GM19372 (cell line): ENCODE data around the gene GAS6.
"Not testable (repeated sequence)": the region's sequence is repeated elsewhere in the genome, so short reads cannot be mapped to it uniquely, and the experiment has no call there.

Experiments used
- ATAC-seq: cut with Tn5 transposase; IDR thresholded peaks from one replicate; pipeline ENCODE4 v1.9.1; 2021; ENCODE audit warnings: mild to moderate bottlenecking, low read depth, moderate library complexity; ENCODE audit not compliant: unreplicated experiment

Gene GAS6

DNA sequence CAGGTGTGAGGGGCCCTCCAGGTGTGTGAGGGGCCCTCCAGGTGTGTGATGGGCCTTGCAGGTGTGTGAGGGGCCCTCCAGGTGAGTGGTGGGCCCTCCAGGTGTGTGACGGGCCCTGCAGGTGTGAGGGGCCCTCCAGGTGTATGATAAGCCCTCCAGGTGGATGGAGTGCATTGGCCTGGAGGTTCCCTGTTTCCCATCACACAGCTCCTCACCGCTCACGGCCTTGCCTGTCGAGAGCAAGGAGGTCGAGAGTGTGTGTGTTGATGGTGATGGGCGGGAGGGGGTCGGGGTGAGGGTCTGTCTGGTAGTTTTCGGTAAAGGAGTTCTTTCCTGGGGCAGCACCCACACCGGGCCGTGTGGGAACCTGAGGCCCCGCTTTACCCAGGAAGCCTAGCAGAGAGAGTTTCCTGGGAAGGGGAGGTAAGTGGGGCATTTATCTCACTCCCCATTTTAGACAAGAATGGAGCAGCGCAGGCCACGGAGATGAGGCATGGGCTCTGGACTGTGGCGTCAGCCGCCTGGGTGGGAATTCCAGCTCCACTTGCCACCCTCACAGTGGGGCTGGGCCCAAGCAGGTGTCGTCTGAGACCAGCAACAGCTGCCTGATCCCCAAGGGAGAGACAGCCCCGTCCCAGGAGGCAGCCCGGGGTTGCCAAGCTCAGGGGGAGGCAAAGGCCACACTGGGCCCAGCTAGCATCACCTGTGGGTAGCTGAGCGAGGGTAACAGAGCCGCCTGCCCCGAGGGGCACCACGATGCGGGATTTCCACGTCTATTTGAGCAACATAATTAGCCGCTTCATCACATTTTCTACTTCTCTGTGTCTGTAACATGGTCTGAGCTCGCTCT, 10.9 kb upstream of the GAS6 start:
- no peak for ATAC-seq

DNA sequence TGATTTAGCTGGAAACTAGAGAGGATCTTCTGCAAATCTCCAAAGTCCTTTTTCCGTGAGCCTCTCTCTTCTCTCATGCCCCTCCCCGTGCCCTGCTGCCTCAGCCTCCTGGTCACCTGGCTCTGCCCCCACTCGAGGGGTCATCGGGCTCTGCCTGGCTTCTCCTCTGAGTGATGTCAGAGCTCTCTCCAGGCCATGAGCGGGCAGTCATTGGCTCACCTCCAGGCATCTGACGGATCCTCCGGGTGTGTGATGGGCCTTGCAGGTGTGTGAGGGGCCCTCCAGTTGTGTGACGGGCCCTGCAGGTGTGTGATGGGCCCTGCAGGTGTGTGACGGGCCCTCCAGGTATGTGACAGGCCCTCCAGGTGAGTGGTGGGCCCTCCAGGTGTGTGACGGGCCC, 10.3 kb upstream of the GAS6 start:
- no peak for ATAC-seq

DNA sequence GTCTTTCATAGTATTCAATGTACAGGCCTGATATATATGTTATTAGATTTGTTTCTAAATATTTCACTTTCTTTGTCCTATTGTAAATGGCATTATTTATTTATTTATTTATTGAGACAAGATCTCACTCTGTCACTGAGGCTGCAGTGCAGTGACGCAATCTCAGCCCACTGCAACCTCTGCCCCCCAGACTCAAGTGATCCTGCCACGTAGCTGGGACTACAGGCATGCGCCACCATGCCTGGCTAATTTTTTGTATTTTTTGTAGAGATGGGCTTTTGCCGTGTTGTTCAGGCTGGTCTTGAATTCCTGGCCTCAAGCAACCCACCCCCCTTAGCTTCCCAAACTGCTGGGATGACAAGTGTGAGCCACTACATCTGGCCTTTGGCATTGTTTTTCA, 5.4 kb upstream of the GAS6 start:
- no peak for ATAC-seq

DNA sequence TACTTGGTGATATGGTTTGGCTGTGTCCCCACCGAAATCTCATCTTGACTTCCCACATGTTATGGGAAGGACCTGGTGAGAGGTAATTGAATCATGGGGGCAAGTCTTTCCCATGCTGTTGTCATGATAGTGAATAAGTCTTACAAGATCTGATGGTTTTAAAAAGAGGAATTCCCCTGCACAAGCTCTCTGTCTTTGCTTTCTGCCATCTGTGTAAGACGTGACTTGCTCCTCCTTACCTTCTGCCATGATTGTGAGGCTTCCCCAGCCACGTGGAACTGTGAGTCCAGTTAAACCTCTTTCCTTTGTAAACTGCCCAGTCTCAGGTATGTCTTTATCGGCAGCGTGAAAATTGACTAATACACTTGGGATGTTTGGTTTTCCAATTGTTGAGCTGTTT, 4.0 kb upstream of the GAS6 start:
- ATAC-seq: not testable (repeated sequence)

DNA sequence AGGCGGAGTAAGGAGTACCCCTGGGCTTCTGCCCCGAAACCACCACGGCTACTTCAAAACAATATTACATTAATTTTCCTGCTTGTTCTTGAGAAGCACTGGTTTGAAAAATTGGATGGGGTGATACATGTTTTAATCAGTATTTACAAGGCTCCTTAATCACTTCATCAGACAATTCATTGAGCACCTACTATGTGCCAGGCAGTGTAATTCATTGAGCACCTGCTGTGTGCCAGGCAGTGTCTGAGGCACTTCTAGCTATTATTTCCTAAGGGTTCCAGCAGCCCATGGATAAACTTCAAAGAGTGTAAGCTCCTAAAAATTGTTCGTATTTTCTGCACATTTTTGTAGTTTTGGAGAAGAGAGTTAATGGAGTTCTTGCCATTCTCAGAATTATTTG, 1.6 kb upstream of the GAS6 start:
- ATAC-seq: no peak

DNA sequence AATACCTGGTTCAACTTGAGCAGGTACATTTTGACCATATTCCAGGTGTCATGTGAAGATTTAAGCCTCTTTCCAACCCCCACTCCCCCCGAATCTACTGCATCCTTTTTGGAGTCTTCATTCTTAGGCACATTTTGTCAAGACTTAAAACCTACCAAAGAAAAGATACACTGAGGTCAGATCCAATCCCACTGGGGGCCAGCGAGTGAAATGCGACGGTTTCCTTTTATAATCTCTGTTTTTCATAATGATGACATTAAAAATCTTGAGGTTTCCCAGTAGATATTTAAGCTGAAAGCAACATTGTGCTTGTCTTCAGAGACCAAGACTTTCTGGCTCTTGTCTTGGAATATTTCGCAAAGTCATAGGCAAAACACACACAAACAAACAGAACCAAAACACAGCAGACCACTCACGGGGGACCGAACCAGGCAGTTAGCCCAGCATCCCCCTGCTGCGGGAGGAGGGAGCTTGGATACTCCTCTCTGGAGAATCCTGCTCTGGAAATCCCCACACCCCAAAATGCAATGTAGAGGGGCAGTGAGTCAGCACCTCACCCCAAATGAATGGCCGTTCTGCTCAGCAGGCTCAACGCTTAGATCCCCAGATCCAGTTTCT, 506 bp upstream of the GAS6 start:
- no peak for ATAC-seq

DNA sequence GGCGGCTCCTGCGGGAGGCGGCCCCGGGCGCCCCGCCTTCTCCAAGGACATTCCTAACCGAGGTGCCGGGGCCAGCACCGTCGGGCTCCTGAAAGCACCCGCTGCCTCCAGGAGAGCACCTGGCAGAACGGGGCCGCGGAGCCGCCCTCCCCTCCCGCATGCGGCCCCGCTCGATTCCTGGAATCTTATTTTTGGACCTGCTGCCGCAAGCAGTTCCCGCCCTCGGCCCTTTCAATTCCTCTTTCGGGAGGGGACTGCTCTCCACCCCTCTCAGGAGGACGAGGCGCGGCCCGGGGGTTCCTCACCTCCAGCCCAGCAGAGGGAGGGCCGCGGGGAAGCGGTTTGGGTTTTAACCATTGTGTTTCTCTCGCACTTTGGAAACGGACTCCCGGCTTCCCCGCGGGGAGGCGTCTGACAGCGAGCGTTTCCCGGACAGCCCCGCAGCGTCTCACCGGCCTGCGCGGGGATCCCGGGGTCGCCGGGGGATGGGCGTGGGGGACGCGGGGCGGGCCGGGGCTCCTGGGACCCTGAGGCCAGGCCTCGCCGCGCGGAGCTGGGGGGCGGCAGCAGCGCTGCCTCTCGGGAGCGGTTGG, 849 bp downstream of the GAS6 start:
- ATAC-seq: peak; percentile 50

DNA sequence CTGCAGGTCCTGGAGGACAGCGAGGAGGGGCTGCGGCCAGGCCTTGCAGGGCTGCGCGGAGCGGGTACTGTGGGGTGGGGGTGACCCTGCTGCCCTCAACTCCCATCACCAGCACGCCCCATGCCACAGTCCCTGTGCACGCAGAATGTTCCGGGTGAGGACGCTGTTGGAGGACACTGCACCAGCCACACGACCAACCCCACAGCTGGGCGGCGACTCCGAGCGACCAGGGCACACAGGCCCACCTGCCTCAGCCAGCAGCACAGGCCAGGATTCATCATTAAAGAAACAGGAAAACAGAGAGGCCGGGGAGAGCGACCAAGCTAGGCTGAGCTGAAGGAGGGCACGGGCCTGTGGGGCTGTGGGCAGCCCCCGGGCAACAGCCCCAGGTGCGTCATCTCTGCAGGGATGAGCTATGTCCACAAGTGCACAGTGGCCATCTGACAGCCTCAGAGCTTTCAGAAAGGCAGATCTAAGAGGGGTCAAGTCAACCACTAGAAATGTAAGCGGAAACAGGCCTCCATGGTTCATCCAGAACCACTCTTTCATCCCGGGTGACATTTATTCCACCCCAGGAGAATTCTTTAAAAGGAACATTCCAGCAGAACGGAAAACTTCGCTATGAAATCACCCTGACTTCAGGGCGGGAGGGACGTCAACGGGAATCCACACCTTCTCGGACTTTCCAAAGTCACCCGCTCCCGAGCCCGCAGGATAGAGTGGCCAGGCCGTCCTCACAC, 1.5 kb downstream of the GAS6 start:
- ATAC-seq: no peak

DNA sequence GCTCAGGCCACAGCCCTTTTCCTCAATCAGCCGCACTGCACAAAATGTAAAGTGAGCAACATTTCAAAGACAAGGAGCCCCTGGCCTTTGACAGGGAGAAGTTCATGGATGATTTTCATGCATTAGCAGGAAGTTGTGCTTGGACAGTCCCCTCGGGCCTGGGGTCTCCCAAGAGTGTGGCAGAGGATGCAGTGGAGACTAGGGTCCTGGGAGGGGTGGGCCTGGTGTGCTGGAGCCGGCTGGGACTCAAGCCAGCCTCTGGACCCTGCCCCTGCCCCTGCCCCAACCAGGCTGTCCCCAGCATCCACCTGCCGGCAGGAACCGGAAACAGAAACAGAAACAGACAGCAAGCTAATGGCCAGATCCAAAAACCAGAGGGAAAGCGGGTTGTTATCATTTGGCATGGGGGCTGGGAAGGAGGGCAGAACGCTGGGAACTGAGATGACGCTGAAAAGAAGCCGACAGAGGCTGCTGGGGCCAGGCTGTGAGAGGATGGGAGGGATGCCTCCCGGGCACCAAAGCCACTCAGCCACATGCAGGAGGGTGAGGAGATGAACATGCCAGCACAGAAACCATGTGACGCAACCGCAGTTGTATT, 2.3 kb downstream of the GAS6 start:
- no peak for ATAC-seq

DNA sequence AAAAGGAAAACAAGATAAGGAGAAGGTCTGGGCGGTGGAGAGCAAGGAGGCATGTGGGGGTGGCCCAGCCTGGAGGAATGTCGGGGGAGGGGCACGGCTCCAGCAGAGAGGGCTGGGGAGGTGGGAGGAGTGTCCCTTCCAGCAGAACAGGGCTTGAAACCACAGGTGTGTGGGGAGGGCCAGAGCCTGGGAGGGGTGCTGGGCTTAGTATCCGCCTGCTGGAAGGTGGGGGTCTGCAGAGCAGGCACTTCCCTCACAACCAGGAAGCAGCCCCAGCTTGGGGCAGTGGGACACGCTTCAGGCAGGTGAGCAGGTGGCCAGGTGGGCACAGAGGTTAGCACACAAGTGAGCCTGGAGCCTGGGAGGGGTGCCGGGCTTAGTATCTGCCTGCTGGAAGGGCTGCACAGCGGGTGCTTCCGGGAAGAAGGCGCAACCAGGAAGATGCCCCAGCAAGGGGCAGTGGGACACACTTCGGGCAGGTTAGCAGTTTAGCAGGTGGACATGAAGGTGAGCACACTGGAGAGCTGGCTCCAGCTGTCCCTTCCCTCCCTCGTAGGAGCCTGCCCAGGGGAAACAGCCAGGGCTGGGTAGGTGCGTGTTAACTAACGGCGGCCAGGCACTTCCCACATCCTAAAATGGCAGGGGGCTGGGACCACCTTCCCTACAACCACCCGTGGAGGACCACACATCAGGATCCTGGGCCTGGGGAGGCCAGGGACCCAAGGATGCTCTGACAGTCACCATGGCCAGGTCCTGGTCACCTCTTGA, 3.0 kb downstream of the GAS6 start:
- no peak for ATAC-seq

DNA sequence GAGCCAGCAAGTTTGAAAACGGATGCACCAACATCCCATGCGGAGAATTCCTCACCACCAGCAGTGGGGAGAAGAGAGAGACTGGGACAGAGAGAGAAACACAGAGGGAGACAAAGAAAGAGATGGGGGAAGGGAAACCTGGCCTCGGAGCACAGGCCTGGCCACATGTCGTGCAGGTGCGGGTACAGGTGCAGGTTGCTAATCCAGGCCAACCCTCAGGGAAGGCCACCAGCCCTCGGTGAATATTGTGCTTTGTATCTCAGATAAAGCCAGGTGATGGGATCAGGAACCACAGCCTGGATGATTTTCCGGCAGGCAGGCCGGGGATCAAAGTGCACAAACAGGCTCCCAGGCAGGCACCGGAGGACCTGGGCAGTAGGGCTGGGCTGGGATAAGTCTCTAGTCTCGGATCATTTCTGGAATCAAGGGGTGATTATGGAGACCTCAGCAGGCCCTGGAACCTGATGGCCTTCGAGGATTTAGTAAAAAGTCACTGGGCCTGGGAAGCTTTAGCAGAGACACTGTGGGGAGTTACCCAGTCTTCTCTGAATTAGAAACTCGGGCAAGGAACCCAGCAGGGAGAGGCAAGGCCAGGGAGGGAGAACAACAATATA, 3.7 kb downstream of the GAS6 start:
- ATAC-seq: no peak

DNA sequence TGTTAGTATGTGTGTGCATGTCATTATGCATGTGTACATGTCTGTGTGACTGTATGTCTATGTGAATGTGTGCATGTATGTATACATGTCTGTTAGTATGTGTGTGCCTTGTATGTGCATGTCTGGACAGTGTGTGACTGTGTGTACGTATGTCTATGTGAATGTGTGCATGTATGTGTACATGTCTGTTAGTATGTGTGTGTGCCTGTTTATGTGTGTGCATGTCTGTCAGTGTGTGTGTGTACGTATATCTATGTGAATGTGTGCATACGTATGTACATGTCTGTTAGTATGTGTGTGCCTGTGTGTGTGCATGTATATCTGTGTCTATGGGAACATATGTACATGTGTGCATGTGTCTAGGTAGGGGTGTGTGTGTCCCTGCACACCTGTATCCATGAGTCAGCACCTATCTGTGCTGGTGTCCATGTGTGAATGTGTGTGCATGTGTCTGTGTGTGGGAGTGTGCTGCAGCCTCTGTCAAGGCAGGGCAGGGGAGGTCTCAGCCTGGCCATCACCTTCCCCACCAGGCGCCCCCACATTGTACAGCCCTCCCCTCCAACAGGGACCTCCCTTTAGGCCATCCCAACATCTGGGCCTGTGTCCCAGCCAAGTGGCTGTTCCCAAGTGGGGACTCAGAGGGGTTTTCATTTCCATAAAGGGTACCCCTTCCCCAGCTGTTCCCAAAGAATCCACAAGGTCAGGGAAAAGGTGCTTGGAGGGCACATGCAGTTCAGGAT, 4.4 kb downstream of the GAS6 start:
- no peak for ATAC-seq

DNA sequence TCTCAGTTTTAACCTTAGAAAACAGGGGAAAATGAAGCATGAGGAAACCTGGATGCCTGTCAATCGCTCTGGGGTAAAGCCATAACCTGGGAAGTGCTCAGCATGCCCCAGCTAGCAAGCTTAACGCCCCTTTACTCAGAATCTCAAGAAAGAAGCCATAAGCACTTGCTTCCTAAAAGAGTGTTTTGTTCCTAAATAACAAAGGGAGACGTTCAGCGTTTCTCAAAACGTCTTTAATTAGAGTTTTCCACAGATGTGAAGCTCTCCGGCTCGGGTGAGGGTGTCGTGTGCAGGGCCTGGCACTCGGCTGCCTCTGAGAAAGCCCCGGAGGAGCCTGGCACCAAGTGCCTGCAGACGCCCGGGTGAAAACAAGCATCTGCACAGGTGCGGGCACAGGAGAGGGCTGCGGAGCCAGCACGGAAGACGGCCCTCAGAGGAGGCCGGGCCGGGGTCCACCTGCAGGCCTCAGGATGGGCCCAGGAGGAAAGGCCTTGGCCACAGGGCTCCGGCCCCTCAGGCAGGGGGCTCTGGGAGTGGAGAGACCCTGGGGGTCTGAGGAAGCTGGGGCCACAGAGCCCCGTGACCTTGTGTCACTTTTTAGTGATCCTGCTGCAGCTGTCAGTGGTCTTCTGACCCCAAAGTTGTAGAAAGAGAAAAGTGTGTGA, 6.2 kb downstream of the GAS6 start:
- no peak for ATAC-seq

DNA sequence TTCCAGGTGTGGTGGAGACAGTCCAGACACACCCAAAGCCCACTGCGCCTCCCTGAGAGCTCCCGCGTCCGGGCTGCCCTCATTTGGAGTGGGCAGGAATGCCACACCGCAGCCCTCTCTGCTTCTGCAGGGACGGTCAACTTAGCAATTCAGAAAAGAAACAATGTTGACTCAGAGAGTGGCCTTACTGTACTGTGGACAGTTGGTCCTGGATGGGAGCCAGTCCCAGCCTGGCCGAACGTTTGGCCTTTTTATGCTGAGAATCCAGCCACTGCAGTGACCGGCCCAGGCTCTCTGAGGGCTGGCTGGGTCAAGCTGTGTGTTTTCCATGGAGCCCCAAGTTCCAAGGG, 7.2 kb downstream of the GAS6 start:
- ATAC-seq: no peak

DNA sequence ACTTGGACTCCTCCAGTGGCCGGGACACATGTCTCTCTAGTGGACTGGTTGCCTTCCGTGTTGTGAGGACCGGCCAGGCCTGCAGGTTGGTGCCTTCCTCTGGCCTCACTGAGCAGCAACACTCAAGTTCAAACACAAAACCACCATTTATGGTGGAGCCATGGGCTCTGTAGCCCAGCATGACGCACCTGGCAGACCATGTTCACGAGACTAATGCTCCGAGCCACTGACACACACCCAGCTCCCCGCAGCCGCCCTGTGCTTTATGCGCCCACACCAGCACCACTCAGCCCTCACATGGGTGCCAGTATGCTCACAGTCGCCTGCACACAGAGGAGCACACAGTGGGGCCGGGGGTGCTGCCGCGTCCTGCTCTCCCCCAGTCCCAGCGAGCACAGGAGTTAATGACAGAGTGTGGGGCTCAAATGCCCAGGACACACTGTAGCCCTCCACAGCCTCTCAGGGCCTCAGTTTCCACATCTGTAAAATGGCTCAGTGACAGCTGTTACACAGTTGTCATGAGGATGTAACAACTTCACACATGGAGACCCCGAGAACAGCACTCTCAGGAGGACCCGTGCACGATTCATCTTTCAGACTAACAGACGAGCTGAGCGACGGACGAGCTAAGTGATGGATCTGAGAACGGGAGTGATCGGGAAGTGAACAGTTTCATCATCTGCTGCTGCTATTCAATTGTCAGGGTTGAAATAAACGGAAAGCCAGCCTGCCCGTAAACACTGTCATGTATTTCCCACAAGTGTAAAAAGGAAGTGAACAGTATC, 7.8 kb downstream of the GAS6 start:
- no peak for ATAC-seq

DNA sequence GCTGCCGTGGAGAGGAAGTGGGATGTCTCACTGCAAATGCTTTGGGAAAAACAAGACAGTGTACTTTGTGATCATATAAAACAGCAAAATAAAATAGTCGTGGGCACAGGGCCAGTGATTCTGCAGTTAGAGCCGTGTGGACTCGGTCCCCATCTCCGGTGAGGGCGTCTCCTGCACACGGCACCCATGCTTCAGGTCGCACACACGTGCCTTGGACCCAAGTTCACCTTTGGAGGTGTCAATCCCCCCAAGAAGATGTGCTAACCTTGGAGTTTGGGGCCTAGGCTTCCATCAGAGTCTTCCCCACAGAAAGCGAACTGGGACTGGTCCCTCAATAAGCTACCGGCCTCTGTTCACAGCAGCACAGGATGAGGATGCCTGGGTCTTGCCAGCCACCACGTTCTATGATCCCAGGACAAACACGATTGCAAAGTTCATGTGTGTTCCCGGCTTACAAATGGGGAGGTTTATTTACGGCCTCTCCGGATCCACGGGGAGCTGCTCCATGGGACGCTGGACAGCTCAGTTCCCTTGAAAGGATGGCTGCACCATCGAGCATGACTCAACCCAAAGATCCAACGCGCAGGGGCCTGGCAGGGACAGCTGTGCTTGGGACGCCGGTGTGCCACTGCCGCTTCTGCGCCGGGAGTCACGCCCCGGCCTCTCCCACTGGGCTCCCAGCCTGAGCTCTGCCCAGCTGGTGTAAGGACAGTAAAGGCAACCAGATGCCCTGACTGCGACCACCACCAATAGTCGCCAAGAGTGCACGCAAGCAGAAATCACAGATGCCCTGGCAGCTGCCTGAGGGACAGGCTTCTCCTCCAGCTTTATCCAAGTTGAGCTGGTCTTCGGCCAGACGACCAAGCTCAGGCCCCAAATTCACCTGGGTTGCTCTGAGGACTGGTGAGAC, 8.6 kb downstream of the GAS6 start:
- ATAC-seq: no peak
